ENCODE data around the gene KRT7.
"Not testable (repeated sequence)": the region's sequence is repeated elsewhere in the genome, so short reads cannot be mapped to it uniquely, and the experiment has no call there.

The KRT7 gene

DNA sequence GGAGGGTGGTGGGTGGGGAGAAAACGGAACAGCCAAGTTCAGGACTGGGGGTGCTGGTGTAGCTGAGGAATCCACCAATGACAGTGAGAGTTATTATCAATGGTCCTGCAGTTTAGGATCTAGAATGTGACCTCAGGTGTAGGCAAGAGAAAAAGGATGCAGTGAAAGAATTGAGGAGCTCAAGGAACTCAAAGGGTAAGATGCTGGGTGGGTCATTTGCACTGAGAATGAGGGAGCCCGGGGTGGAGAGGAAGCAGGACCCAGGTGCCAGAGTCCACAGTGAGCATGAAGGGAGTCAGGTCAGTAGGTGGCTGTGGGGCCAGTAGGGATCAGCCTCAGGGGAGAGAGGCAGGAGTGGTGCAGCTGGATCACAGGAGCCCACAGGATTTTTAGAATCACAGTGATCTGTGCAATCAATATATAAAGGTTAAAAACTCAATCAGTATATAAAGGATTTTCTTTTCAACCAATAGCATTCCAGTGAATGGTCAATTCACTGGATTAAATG, 3.2 kb upstream of the KRT7 start:
- DNase-seq (ENCODE audit: low read depth): no peak

DNA sequence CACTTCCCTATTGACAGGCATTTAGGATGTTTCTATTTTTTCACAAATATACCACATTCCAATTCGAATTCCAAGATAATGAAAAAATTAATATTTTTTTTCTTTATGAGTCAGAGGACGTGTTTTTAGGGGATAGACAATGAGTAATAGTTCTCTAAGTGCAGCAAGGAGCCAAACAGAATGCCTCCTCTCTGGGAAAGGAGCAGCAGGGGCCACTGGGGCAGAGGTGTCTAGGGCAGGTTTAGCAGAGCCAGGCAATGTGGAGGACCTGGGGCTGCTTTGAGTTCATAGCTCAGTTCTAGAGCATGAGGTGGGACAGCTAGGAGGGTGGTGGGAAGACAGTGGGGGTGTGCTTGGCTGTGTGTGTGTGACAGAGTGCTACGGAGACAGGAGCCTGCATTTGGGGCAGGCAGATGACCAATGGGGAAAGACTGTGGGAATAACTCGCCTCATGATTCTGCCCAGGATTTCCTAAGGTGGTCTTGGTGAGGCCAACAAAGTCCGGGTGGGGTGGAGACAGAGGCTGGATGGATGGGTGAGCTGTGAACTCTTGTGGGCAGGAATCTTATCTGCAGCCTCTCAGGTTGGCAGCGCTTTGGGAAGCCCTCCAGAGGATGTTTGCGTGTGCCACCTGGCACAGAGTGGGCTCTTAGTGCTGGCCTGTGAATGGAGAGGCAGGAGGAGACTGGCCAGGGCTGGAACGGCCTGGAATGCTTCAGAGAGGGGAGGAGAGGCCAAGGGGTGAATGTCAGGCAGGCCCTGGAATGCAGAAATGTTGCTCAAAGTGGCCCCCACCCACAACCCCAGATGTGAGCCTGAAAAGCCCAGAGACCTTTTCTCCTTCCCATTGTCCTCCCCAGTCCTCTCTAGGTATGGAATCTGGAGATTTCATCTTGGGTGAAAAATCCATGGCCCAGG, 2.4 kb upstream of the KRT7 start:
- no peak for DNase-seq (ENCODE audit: low read depth)

DNA sequence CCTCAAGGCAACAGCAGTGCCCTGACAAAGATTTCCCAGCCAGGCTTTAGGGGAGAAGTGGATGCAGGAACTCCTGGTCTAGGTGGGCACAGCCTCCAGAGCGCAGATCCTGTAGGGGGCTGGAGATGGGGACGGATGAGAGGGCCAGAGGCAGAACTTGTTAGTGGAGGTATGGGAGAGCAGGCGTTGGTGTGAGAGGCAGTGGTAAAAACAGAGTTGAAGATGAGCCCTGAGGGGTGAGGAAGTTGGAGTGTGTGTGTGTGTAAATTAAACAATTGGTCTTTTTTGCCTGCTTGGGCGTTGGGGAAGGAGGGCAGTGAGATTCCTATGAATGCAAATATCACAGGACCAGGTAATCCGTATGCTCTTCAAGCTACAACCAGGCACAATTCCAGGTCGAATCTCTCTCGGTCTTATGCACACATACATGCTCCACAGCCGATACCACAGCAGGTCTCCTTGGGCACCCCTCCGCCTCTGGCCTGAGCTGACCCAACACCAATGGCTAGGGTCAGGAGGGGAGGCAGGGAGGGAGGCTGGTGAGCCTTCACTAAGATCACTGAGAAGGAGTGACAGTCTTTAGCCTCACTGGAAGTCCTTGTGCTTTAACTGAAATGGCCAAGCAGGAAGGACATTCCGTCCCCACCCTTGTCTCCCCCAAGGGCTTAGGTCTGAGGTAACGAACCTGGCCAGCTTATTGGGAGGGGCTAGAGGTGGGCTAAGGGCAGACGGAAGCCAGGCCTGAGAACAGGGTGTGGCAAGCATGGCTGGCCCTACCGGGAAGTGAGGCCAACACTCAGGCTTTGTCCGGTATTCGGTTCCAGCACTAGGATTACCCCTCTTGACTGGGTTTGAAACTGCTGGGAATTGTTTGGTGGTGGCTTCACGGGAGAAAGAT, 1.5 kb upstream of the KRT7 start:
- no peak for DNase-seq (ENCODE audit: low read depth)

DNA sequence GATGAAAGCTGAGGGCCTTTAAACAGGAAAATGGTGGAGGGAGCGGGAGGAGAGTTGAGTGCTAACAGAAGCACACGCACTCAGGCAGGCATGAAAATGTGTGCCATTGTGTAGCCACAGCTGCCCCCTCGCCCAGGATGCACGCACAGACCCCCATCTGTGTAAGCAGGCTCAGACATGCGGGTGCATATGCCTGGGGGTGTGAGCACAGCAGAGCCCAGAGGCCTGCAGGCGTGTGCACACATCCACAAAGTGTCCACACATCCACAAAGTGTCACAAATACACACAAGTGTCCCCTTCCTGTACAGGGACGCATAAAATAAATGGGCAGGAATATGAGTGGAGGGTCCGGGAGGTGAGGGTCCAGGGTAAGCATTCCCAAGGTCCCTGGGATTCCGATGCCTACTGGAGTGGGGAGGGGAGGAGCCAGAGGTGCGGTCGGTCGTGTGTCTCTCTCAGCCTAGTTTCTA, 805 bp upstream of the KRT7 start:
- no peak for DNase-seq (ENCODE audit: low read depth)

DNA sequence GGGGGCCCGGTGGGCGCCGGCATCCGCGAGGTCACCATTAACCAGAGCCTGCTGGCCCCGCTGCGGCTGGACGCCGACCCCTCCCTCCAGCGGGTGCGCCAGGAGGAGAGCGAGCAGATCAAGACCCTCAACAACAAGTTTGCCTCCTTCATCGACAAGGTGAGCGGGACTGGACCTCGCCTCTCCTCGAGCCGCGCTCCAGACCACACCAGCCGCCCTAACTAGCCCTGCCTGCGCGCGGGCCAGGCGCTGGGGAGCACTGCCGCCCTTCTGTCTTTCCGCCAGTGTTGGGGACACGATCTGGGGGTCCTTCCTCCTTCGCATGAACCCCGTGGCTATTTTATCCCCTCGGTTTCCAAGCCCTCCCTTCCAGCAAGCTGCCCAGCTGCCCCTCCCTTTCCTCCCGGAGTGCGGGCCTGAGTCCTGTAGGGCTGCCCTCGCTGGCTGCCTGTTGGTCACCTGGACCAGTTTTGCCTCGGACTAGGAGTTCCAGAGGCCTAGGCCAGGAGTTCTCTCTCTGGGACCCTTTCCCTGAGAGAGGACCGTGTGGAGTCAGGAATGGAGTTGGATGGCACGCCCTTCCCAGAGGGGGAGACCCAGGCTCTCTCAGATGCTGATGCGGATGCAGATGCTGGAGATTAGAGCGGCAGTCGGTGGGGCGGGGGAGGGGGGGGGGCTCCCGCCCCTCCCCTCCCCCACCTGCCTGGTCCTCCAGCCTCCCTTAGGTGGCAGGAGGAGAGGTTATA, 592 bp downstream of the KRT7 start:
- no peak for DNase-seq (ENCODE audit: low read depth)

DNA sequence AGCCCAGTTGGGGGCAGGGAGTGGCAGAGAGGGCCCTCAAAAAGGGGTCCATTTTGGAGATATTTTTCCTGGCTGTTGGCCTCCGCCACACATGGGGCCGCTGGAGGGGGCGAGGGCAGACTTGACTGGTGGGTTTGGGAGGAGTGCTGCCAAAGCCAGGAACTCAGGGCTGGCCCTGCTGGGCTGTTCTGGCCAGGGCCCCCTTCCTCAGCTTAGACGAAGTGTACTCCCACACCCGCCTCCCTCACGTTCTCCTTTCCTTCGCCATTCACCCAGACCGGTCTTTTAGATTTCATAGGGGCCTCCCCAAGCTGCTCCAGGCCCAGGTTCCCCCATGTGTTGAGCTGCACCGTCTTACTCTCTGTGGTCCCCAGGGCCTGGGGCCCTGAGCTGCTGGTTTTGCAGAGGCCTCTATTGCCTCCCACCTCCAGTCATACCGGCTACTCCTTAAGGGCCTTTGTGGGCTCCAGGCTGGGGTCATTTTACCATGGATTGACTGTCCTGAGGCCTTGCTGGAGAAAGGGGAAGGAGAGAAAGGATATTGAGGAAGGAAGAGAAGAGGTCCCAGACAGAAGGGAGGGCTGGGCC, 1.3 kb downstream of the KRT7 start:
- DNase-seq (ENCODE audit: low read depth): no peak

DNA sequence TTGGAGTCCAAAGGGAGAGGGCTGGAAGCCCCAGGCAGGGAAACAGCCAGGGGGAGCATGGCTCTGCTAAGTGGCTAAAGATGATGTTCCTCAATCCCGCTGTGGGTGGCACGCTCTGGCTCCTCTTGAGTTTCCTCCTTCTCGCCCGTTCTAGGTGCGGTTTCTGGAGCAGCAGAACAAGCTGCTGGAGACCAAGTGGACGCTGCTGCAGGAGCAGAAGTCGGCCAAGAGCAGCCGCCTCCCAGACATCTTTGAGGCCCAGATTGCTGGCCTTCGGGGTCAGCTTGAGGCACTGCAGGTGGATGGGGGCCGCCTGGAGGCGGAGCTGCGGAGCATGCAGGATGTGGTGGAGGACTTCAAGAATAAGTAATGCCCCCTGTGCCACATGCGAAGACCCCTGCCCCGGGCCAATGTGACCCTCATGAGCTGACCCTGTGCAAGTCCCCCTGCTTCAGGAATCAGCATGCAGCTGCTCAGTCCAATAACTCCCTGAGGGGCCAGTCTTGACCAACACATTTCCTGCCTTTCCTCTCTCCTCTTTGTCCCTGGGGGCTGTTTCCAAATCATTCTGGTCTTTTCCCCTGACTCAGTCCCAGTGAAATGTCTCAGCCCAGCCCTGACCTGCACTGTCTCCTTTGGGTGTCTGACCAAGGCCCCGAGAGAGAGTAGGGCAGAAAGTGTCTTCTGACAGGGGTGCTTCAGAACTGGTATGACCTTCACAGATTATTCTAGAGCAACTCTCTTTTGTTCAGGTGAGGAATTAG, 2.1 kb downstream of the KRT7 start:
- no peak for DNase-seq (ENCODE audit: low read depth)

DNA sequence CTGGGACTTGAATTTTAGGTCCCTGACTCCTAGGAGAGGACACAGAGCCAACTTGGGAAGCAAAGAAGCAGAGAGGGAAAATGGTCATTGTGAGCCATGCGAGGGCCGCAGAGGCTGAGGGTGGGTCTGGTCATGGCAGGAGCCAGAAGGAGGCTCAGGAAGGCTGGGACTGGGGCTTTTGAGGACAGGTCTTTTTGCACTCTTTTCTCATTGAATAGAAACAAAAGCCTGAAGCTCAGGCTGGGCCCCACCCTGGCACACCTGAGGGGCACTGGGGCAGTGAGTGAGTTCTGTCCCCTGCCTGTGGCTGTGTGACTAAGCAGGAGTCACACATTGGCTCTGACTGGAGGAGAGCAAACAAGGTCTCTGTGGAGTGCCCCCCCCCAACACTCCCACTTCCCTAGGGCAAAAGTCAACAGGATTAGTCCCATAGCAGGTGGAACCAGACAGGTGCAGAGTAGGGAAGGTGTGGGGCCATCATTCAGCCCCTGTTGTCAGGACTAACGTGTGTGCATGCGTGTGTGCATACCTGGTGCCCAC, 2.8 kb downstream of the KRT7 start:
- DNase-seq (ENCODE audit: low read depth): no peak

DNA sequence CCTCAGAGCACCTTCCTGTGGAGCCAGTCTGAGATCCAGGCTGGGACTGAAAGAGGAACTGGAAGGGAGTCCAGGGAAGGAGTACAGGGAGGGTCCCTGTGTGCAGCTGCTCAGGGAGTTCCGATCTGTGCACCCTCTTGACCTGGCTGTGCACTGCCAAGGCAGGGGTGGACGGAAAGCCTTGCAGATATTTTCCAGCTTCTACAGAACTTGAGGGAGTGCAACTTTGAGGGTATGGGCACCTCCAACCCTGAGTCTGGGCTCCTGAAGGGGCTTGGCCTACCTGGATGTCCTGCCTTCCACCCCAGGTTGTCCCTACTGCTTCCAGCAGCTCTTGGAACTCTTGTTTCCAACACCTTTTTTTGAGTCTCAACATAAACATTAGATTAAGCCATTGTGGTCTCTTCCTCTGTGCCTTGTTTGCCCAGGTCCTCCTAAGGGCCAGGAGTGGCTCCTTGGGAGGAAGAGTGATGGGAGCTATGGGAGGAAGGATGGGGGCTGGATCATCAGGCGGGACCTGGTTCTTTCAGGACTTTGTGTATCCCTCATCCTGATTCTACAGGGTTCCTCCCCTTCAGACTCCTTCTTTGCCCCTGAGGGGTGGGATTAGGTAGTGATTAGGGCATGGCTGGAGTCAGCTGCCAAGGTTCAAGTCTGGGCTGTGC, 3.5 kb downstream of the KRT7 start:
- DNase-seq (ENCODE audit: low read depth): no peak

DNA sequence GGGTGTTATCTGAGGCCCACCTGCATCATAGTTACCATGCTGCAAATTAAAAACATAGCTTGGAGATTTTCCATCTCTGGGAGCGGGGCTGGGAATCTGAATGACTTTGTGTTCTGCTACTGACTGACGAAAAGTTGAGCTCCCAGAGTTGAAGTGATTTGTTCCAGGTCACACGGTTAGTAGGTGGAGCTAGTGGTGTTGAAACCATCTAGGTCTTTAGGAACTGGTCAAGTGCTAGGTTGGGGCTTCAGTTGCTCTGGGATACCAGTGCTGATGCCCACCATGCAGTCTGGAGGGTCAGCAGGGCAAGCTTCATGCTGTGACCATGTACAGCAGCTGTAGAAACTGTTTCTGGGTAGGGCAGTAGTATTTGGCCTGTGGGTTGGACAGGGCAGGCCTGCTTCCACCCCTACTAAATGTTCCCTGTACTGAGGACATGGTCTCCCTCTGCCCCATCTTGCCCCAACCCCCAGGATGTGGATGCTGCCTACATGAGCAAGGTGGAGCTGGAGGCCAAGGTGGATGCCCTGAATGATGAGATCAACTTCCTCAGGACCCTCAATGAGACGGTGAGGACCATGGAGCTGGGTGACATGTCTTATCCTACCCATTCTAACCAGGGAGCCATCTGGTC, 5.3 kb downstream of the KRT7 start:
- no peak for DNase-seq (ENCODE audit: low read depth)

DNA sequence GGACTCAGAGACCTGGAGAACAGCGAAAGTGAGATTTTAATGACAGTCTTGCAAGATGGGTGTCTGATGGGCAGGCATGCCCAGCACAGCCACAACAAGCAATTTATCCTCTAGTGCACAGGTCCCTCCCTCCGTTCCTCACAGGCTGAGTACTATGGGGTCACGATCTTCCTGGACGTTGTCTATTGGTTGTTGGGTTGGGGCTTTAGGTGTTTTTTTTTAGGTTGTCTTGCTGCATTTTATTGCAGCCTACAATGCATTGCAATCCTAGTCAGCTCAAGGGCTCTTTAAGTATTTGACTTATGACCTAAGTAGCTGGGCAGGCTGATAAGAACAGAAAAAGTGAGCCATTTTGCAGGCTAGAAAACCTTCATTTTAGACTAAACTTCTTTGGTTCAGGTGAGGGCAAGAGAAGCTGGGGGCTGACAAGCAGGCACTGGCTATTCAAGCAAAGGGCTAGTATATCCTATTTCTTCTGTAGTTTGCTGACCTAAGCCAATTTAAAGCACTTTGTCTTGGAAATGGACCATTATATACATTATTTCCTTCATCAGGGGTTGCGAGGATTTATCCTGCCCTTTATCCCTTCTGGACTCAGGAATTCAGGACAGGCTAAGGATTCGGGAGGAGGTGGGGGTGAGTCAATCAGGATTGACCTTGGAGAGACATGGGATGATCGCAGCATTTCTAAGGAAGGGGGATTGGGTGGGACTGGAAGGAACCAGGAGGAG, 6.0 kb downstream of the KRT7 start:
- no peak for DNase-seq (ENCODE audit: low read depth)

DNA sequence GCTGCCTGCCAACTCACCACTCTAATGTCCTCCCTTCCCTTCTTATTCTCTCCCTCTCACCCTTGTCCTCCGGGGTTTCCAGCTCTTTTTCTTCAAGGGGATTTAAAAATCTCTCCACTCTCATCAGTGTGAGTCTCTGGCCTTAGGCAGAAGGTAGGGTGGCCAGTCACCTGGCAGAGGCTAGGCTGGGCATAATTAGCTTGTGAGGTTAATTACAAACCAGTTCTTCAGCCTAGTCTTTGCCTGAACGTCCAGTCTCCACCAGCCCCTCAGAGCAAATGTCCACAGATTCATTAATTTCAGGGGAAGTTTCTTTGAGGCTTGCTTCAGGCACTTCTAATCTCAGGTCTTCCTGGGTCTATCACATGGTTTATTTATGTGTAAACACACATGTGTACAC, 6.7 kb downstream of the KRT7 start:
- no peak for DNase-seq (ENCODE audit: low read depth)

DNA sequence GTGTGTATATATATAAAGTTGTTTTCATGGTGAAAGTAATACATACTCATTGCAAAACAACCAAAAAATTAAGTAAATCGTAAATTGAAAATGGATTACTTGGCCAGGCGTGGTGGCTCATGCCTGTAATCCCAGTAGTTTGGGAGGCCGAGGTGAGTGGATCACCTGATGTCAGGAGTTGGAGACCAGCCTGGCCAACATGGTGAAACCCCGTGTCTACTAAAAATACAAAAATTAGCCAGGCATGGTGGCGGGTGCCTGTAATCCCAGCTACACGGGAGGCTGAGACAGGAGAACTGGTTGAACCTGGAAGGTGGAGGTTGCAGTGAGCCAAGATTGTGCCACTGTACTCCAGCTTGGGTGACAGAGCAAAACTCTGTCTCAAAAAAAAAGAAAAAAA, 7.2 kb downstream of the KRT7 start:
- not testable (repeated sequence) for DNase-seq (ENCODE audit: low read depth)

DNA sequence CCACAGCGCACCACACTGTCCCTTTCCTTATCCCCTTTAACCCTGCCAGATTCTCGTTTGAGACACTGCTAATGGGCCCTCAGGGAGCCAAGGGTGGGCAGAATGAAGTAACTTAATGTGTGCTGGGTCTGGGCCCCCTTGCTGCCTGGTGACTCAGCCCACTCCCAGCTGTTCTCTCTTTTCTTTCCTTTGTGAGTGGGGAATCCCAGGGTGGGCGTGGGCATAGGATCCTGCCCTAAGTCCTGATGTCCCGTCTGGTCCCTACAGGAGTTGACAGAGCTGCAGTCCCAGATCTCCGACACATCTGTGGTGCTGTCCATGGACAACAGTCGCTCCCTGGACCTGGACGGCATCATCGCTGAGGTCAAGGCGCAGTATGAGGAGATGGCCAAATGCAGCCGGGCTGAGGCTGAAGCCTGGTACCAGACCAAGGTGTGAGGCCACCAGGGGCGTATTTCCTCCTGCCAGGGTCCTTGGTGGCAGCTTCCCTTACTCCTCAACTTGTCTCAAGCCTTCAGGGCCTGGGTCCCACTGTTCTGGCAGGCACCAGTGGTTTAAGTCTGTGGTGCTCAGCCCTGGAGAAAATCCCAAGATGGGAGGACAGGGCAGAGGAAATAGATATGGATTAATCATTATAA, 8.3 kb downstream of the KRT7 start:
- DNase-seq (ENCODE audit: low read depth): no peak

DNA sequence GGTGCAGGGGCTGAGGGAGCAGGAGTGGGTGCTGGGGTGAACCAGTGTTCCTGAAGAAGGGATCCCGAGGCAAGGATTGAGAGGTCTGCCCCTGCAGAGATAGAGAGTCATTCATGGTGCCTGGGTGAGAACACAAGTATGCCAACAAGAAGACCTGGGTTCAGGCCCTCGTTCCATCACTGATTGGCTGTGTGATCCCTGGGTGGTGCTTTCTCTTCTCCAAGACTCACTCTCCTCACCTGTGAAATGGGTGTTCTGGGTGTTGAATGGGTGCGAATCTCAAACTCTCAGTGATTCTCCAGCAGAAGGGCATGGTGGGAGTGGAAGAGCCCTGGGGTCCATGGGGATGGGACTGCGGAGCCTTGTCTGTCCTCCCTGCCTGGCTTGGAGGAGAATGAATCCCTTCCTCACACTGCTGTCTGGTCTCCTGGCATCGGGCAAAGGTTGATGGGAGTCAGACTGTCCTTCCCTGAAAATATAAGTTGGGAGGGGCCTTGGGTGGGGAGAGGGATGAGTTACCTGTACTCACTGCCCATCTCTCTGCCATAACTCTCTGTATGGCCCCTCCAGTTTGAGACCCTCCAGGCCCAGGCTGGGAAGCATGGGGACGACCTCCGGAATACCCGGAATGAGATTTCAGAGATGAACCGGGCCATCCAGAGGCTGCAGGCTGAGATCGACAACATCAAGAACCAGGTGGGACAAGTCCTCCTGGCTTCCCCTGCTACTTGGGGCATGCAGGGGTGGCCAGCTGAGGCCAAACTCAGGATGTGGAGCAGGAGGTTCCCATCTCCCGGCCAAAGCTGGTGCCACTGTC, 9.6 kb downstream of the KRT7 start:
- no peak for DNase-seq (ENCODE audit: low read depth)

DNA sequence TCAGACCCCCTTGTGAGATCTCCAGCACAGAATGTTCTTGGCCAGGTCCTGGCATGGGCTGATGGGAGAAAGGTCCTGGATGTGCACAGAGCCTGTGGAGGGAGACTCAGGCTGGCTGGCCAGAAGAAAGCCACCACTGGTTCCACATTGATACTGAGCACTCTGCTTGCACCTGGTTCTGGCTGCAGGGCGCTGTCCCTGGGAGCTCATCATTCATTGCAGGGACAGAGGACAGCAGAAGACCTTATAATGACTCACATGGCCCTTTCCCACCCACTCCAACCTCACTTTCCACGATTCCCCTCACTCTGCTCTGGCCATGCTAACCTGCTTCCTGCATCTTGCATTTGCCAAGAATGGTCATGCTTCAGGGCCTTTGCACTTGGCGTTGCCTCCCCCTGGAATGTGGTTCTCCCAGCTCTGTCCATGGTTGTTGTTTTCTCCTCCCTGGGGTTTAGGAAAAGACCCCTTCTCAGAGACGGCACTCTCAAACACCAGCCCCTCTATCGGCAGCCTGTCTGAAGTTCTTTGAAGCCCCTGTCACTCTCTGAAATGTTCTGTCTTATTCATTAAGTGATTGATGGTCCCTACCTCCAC, 10.3 kb downstream of the KRT7 start:
- no peak for DNase-seq (ENCODE audit: low read depth)

Measured in activated gamma-delta T cell treated with anti-CD3 and anti-CD28 coated beads, Interleukin-2, amount 50 U/mL, for 16 hours (primary cell).